ENCODE results near the gene SCAF1. TPM values are rescaled to one million over a fixed set of nuclear protein-coding genes. Genes with fewer than 3 reads are reported as not detected.

The SCAF1 gene
- total RNA-seq, 1 donor from 2014 or later, result 38.8 TPM

DNA sequence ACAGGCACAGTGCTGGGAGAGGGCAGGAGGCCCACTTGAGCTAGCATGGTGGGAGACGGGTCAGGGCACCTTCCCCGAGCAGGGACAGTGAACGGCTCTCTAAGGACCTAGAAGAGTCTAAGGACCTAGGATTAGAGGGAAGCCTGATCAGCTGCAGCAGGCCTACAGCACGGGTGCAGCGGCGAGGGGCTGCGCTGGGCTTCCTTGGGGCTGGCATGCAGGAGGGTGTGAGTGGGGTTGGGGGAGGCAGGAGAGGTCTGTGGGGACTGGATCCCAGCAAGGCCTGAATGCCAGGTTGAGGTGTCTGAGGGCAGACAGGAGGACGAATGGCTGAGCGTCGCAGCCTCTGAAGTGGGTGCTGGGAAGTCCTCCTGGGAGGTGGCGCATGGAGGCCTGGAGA is 3.6 kb downstream of the SCAF1 start:
- Histone ChIP-seq H3K9me3 (replicated peaks) (no peaks in the 10 kb centered on the region), H3K27ac (replicated peaks) (no peak overlapping the region), H3K4me3 (no peak overlapping the region), H3K27me3 (ENCODE audit: low read depth) (no peaks in the 10 kb centered on the region), H3K36me3 (peaks cover 56% of the 10 kb centered on the region), H3K4me1 (peaks cover 48% of the 10 kb centered on the region)
- TF ChIP-seq, protein P1, sequence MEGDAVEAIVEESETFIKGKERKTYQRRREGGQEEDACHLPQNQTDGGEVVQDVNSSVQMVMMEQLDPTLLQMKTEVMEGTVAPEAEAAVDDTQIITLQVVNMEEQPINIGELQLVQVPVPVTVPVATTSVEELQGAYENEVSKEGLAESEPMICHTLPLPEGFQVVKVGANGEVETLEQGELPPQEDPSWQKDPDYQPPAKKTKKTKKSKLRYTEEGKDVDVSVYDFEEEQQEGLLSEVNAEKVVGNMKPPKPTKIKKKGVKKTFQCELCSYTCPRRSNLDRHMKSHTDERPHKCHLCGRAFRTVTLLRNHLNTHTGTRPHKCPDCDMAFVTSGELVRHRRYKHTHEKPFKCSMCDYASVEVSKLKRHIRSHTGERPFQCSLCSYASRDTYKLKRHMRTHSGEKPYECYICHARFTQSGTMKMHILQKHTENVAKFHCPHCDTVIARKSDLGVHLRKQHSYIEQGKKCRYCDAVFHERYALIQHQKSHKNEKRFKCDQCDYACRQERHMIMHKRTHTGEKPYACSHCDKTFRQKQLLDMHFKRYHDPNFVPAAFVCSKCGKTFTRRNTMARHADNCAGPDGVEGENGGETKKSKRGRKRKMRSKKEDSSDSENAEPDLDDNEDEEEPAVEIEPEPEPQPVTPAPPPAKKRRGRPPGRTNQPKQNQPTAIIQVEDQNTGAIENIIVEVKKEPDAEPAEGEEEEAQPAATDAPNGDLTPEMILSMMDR (IDR thresholded peaks at IDR 0.05; ENCODE audit: borderline replicate concordance), result no peak
- intact Hi-C loops (cut with micrococcal nuclease), result no loop called here
- no peak for DNase-seq

DNA sequence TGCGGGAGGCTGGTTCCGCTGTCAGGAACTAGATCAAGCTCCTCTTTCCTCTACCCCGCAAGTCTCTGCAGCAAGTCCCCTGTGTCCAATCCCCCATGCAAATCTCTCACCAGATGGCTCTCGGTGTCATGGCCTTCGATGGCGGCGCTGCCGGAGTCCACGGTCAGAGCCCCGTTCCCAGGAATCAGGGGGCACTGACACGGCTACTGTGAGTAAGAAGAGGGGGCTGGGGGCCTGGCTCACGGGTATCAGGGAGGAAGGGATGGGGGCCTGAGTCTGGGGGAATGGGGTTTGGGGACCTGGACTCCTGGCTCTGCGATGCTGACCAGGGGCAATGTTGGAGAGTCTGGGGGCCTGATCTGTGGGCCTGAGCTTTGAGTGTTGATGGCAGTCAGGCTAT is 4.0 kb downstream of the SCAF1 start:
- Histone ChIP-seq H3K36me3 (peaks cover 58% of the 10 kb centered on the region), H3K9me3 (replicated peaks) (no peaks in the 10 kb centered on the region), H3K4me1 (peaks cover 45% of the 10 kb centered on the region), H3K4me3 (no peak overlapping the region), H3K27me3 (ENCODE audit: low read depth) (no peaks in the 10 kb centered on the region), H3K27ac (replicated peaks) (no peak overlapping the region)
- TF ChIP-seq, protein P1 (IDR thresholded peaks at IDR 0.05; ENCODE audit: borderline replicate concordance), result no peak
- intact Hi-C loops (cut with micrococcal nuclease), result no loop called here
- DNase-seq, result no peak

DNA sequence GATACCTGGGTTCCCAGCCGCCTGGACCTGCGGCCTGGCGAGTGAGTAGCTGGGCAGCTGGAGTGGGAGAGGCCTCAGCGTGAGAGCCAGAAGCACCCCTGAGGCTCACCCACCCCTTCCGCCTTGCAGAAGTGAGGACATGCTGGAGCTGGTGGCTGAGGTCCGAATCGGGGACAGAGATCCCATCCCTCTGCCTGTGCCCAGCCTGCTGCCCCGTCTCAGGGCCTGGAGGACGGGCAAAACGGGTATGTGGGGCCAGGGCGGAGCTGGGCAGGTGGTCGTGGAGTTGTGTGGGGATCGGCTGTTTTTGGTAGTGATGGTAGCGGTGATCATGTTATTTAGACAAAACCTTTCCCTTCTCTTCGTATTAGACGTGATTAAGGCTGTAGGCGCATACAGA is 4.6 kb downstream of the SCAF1 start:
- Histone ChIP-seq H3K4me3 (no peak overlapping the region), H3K36me3 (peaks cover 64% of the 10 kb centered on the region), H3K27ac (replicated peaks) (no peak overlapping the region), H3K27me3 (ENCODE audit: low read depth) (no peaks in the 10 kb centered on the region), H3K4me1 (peaks cover 39% of the 10 kb centered on the region), H3K9me3 (replicated peaks) (no peaks in the 10 kb centered on the region)
- intact Hi-C loops (cut with micrococcal nuclease), result no loop called here
- no peak for DNase-seq
- TF ChIP-seq, protein P1 (IDR thresholded peaks at IDR 0.05; ENCODE audit: borderline replicate concordance), result no peak

DNA sequence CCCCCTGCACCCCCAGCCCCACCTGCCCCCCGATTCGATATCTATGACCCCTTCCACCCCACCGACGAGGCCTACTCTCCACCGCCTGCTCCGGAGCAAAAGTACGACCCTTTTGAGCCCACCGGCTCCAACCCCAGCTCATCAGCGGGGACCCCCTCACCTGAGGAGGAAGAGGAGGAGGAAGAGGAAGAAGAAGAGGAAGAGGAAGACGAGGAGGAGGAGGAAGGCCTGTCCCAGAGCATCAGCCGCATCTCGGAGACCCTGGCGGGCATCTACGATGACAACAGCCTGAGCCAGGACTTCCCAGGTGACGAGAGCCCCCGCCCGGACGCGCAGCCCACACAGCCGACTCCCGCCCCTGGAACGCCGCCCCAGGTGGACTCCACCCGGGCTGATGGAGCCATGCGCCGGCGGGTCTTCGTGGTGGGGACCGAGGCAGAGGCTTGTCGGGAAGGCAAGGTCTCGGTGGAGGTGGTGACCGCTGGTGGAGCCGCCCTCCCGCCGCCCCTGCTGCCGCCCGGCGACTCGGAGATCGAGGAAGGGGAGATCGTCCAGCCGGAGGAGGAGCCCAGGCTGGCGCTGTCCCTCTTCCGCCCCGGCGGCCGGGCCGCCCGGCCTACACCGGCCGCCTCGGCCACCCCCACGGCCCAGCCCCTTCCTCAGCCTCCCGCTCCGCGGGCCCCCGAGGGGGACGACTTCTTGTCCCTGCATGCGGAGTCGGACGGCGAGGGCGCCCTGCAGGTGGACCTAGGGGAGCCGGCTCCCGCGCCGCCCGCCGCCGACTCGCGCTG is 9.2 kb downstream of the SCAF1 start:
- H3K9me3 ChIP-seq (replicated peaks), result no peaks in the 10 kb centered on the region
- H3K27ac ChIP-seq (replicated peaks), result no peak overlapping the region
- H3K4me3 ChIP-seq, result no peak overlapping the region
- no peaks in the 10 kb centered on the region for H3K27me3 ChIP-seq (ENCODE audit: low read depth)
- DNase-seq, result no peak
- peaks cover 93% of the 10 kb centered on the region for H3K36me3 ChIP-seq
- intact Hi-C loops (cut with micrococcal nuclease), result no loop called here
- H3K4me1 ChIP-seq, result no peaks in the 10 kb centered on the region
- TF ChIP-seq, protein P1 (IDR thresholded peaks at IDR 0.05; ENCODE audit: borderline replicate concordance), result no peak

DNA sequence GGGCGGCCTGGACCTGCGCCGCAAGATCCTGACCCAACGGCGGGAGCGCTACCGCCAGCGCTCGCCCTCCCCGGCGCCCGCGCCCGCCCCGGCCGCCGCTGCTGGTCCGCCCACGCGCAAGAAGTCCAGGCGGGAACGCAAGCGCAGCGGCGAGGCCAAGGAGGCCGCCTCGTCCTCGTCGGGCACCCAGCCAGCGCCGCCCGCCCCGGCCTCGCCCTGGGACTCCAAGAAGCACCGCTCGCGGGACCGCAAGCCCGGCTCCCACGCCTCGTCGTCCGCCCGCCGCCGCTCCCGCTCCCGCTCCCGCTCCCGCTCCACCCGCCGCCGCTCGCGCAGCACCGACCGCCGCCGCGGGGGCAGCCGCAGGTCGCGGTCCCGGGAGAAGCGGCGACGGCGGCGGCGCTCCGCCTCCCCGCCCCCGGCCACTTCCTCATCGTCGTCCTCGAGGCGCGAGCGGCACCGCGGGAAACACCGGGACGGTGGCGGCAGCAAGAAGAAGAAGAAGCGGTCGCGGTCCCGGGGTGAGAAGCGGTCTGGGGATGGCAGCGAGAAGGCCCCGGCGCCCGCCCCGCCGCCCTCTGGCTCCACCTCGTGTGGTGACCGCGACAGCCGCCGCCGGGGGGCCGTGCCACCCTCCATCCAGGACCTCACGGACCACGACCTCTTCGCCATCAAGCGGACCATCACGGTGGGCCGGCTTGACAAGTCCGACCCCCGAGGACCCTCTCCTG is 10.0 kb downstream of the SCAF1 start:
- H3K4me1 ChIP-seq, result no peaks in the 10 kb centered on the region
- no peaks in the 10 kb centered on the region for H3K9me3 ChIP-seq (replicated peaks)
- no peak for DNase-seq
- intact Hi-C loops (cut with micrococcal nuclease), result no loop called here
- no peak overlapping the region for H3K4me3 ChIP-seq
- TF ChIP-seq, protein P1 (IDR thresholded peaks at IDR 0.05; ENCODE audit: borderline replicate concordance), result no peak
- H3K27me3 ChIP-seq (ENCODE audit: low read depth), result no peaks in the 10 kb centered on the region
- H3K36me3 ChIP-seq, result peaks cover 93% of the 10 kb centered on the region
- H3K27ac ChIP-seq (replicated peaks), result no peak overlapping the region
